Measurements from ENCODE around the gene GOLGA5. TPM values are rescaled to one million over a fixed set of nuclear protein-coding genes. Genes with fewer than 3 reads are reported as not detected.
A peak's percentile ranks its signal among the peaks of the same experiment; 100 is the strongest.

Gene GOLGA5
- total and polyA plus RNA-seq, 2 of the 13 experiments (the other 11 are each of a cell fraction or from before 2014, with no cell fraction given) = 31.0 to 40.0 TPM

- TF ChIP-seq SNRNP70 (IDR thresholded peaks at IDR 0.05; ENCODE audit: low read depth, low read length) = no peak
- peak; percentile 22; the same call in 1 of the 2 replicates for TF ChIP-seq BATF2 (CRISPR knock-in tag; IDR thresholded peaks at IDR 0.05)
- TF ChIP-seq ZNF550 (CRISPR knock-in tag; IDR thresholded peaks at IDR 0.05; ENCODE audit: borderline replicate concordance) = peak; percentile 88; the same call in 1 of the 2 replicates
- peak; percentile 48 for TF ChIP-seq AGO2 (optimal IDR thresholded peaks at IDR 0.05; ENCODE audit: low read depth, low read length)
- TF ChIP-seq ZNF782 (CRISPR knock-in tag; IDR thresholded peaks at IDR 0.05; ENCODE audit: borderline replicate concordance) = peak; percentile 38; the same call in 1 of the 2 replicates
- no peak for TF ChIP-seq ZNF891 (CRISPR knock-in tag; IDR thresholded peaks at IDR 0.05)
- no peak for TF ChIP-seq ZNF780A (CRISPR knock-in tag; IDR thresholded peaks at IDR 0.05)
- peak; percentile 43; the same call in 1 of the 2 replicates for TF ChIP-seq KDM5A (IDR thresholded peaks at IDR 0.05; ENCODE audit: borderline replicate concordance, low read length)
- TF ChIP-seq TP53 (CRISPR knock-in tag; conservative IDR thresholded peaks at IDR 0.05) = 0 out of 2 replicates have a peak, but pooled peaks have one; percentile 23
- no peak; the same call in 1 of the 2 replicates for TF ChIP-seq EED (CRISPR knock-in tag; IDR thresholded peaks at IDR 0.05)
- TF ChIP-seq KMT2A (CRISPR knock-in tag; IDR thresholded peaks at IDR 0.05) = peak; percentile 4; the same call in 1 of the 2 replicates
- TF ChIP-seq ZBTB7A (CRISPR knock-in tag; IDR thresholded peaks at IDR 0.05) = 0 out of 2 replicates have a peak, but pooled peaks have one; percentile 40
- 0 out of 2 replicates have a peak, but pooled peaks have one; percentile 5 for TF ChIP-seq HOXD1 (CRISPR knock-in tag; IDR thresholded peaks at IDR 0.05)
- no peak for TF ChIP-seq ZNF766 (CRISPR knock-in tag; IDR thresholded peaks at IDR 0.05; ENCODE audit: borderline replicate concordance)
- 0 out of 2 replicates have a peak, but pooled peaks have one; percentile 80 for TF ChIP-seq ZNF737 (CRISPR knock-in tag; IDR thresholded peaks at IDR 0.05; ENCODE audit: borderline replicate concordance)
- TF ChIP-seq ZNF296 (CRISPR knock-in tag; conservative IDR thresholded peaks at IDR 0.05) = 0 out of 2 replicates have a peak, but pooled peaks have one; percentile 40
- TF ChIP-seq LBX2 (CRISPR knock-in tag; IDR thresholded peaks at IDR 0.05; ENCODE audit: borderline replicate concordance) = peak; percentile 67; the same call in 1 of the 2 replicates
- no peak for TF ChIP-seq ZNF124 (CRISPR knock-in tag; IDR thresholded peaks at IDR 0.05)
- no peak for TF ChIP-seq ZNF574 (CRISPR knock-in tag; IDR thresholded peaks at IDR 0.05)
- 0 out of 2 replicates have a peak, but pooled peaks have one; percentile 8 for TF ChIP-seq ZSCAN29 (CRISPR knock-in tag; conservative IDR thresholded peaks at IDR 0.05)
- no peak for TF ChIP-seq GABPB1 (CRISPR knock-in tag; IDR thresholded peaks at IDR 0.05)
- no peak for TF ChIP-seq ETS1 (CRISPR knock-in tag; IDR thresholded peaks at IDR 0.05)
- 0 out of 2 replicates have a peak, but pooled peaks have one; percentile 11 for TF ChIP-seq ZNF263 (CRISPR knock-in tag; IDR thresholded peaks at IDR 0.05)
- TF ChIP-seq PCBP1 (IDR thresholded peaks at IDR 0.05; ENCODE audit: borderline replicate concordance, low read depth, low read length) = 0 out of 2 replicates have a peak, but pooled peaks have one; percentile 3
- no peak for TF ChIP-seq NR2C2 (CRISPR knock-in tag; IDR thresholded peaks at IDR 0.05; ENCODE audit: borderline replicate concordance)
- no peak for TF ChIP-seq KLF12 (CRISPR knock-in tag; IDR thresholded peaks at IDR 0.05; ENCODE audit: borderline replicate concordance)
Observed at GRCh38 chr14:92794547-92794941, 439 bp downstream of the GOLGA5 start (continued).

Data from HepG2 (cell line).